Suppressor macrophage (primary cell): Measurements from ENCODE around the gene RAI2.
"Not testable (repeated sequence)": the region's sequence is repeated elsewhere in the genome, so short reads cannot be mapped to it uniquely, and the experiment has no call there.

Experiments
- DNase-seq, 4 experiments: peaks; one replicate each; pipeline ENCODE4 v3.0.0-alpha.2; 2020 to 2022

The RAI2 gene

DNA sequence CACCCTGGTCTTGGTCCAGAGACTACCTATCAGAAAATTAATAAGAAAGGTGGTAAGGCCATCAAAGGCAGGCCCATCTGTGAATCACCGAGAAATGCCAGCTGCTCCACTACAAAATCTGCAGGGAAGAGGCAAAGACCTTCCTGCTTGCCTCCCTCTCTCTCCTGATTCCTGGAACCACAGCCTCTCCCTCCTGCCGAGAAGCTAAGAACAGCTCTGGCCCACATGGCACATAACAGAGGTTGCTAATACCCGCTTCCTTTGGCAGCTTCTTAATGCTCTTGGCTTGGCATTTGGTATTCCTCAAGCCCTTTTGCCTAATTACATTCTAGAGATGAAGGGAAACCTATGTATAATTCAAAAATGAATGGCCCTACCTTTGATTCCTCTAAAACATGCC is 32.9 kb downstream of the RAI2 start:
- DNase-seq = no peak

DNA sequence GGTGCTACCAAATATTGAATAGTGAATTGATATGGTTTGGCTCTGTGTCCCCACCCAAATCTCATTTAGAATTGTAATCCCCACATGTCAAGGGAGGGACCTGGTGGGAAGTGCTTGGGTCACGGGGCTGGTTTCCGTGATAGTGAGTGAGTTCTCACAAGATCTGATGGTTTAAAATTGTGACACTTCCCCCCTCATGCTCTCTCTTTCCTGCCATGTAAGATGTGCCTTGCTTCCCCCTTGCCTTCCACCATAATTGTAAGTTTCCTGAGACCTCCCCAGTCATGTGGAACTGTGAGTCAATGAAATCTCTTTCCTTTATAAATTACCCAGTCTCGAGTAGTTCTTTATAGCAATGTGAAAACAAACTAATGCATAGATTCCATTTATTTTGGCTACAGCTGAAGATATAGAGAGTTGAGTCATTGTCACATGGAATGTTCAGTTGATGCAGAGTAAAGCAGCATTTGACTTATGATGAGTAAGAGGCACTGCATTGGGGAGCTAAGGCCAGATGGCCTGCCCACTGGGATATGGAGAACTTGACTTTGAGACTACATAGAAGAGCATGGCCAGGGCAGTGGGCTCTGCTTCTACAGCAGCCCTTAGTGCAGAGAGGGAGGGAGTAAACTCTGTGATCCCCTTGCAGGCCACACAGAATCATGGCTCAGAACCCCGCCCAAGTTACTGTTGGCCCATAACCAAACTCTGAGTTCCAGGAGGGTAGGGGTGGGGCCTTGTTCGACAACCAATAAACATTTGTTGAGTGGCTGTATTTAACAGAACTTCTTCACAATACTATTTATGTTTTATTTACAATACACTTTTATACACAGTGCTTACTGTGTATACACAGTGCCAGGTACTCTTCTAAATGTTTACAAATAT is 34.2 kb downstream of the RAI2 start:
- DNase-seq = peak in 2 of 4 experiments; percentile 3 to 17

GRCh38 chrX:17824980-17825379 is 36.1 kb downstream of the RAI2 start:
- no peak for DNase-seq

GRCh38 chrX:17822351-17822750 is 38.7 kb downstream of the RAI2 start:
- DNase-seq = no peak

GRCh38 chrX:17820100-17820499 is 41.0 kb downstream of the RAI2 start:
- DNase-seq = no peak

- DNase-seq = no peak
Measured at GRCh38 chrX:17818726-17819125, 42.4 kb downstream of the RAI2 start.

GRCh38 chrX:17817251-17817650 is 43.8 kb downstream of the RAI2 start:
- DNase-seq = no peak

GRCh38 chrX:17814557-17814956 is 46.5 kb downstream of the RAI2 start:
- no peak for DNase-seq

GRCh38 chrX:17814059-17814458 is 47.0 kb downstream of the RAI2 start:
- no peak for DNase-seq

- DNase-seq = no peak
Measured at GRCh38 chrX:17813277-17813676, 47.8 kb downstream of the RAI2 start.

DNA sequence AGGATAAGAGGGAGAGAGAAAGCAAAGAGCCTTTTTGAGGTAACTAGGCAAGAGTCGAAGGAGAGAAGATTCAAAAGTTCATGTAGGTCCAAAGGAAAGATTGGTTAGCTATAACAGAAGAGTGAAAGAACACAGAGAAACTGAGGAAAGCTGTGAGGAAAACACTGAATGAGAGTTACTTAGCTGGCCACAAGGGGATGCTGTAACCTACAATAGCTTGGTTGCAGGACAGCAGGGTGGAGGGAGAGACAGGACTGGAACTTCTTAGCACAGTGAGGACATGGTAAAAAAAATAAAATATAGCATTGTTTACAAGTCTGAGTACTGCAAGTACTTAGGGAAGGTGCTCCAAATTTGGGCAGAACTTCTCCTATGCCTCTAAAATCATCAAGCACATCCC is 48.3 kb downstream of the RAI2 start:
- DNase-seq = peak in 2 of 4 experiments; percentile 1 to 16

- DNase-seq = peak in 3 of 4 experiments; percentile 2 to 12 (median 8)
Measured at GRCh38 chrX:17809984-17810383, 51.1 kb downstream of the RAI2 start.

GRCh38 chrX:17809273-17809672 is 51.8 kb downstream of the RAI2 start:
- DNase-seq = no peak

GRCh38 chrX:17805120-17805519 is 56.0 kb downstream of the RAI2 start:
- no peak for DNase-seq

DNA sequence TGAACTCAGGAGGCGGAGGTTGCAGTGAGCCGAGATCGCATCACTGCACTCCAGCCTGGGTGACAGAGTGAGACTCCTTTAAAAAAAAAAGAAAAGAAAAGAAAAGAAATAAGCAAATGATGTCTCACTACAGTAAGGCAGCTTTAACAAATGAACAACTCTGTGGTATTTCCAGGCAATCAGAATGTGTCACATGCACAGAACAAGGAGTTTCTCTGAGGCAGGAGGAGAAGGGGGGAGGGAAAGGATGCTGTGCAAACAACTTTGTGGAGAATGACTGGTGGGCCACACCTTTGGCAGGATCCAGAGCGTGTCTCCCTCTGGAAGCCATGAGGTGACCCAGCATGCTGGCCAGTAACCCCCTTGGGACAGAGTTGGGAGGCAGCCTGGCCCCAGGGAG is 57.6 kb downstream of the RAI2 start:
- DNase-seq = no peak

DNA sequence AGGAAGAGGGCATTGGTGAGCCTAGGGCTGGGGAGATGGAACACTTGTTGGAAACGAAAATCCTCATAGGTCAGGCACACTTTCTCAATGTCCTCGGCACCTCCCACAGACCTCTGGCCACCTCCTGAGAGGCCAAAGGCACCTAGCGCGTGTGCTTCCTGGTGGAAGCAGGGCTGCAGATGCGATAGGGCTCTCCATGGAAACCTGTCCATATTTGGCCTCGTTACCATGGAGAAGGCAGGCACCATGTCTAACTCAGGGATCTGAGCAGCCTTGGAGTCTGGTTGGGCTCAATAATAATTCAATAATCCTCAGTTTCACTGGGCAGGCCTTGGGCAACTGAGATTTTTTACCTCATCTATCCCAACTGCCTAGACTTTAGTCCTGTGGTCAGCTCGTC is 58.3 kb downstream of the RAI2 start:
- no peak for DNase-seq

DNA sequence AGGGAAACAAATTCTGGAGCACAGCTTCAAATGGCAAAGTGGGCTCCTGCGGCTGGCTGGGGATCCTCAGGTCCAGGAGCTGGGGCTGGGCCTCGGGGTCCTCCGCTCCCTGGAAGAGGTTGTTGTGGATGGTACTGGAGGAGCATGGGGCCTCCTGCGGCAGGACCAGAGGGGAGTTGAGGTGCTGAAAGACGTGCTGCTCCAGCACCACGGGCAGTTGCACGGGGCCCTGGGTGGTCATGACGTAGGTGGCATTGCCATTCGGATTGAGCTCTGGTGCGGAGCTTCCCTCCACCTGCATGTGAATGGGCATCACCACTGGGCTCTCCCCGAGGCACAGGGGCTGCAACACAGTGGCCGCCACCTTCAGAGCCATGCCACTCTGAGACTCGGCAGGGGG is 59.7 kb downstream of the RAI2 start:
- no peak for DNase-seq

DNA sequence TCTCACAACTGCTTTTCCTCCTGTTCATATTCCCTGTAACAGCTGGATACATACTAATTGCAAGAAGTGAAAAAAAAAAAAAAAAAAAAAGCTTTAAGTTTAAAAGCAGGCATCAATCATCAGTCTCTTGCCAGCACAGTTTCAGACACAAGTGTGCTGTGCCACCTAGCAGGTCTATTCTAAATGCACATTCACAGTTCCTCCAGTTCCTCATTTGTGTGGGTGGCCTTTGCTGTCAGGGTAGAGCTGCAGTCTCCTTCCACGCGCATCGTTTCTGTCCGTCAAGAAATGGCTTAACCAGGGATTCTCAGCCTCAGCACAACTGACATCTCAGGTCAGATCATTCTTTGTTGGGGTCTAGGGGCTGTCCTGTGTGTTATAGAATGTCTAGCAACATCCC is 62.2 kb downstream of the RAI2 start:
- DNase-seq = peak in 3 of 4 experiments; percentile 8 to 18 (median 10)

- DNase-seq = no peak
Measured at GRCh38 chrX:17792826-17793225, 68.3 kb downstream of the RAI2 start.

GRCh38 chrX:17788956-17789562 is 72.0 kb downstream of the RAI2 start:
- DNase-seq = no peak

GRCh38 chrX:17788439-17788838 is 72.7 kb downstream of the RAI2 start:
- peak; percentile 32 to 60 (median 40) for DNase-seq

DNA sequence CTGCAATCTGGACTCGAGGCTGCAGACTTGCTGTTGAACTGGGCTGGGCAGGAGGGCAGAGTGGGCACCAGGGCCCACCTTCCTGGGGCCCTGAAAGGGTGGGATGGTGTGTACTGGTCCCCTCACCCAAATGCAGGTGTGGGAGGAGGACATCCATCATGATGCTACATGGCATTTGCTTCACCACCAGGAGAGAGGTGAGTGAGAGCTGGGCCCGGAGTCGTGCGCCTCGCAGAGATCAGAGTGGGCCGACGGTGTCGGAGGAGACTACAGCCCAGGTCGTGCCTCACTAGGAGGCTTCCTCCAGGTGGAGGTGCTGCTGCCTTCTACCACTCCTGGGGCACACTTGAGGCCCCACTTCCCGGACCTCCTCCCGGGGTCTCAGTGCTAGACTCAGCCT is 73.5 kb downstream of the RAI2 start:
- no peak for DNase-seq

GRCh38 chrX:17786554-17787347 is 74.3 kb downstream of the RAI2 start:
- not testable (repeated sequence) for DNase-seq
